Measurements from ENCODE around the gene ARGFX. TPM values are rescaled to one million over a fixed set of nuclear protein-coding genes. Genes with fewer than 3 reads are reported as not detected.
"Not testable (repeated sequence)": the region's sequence is repeated elsewhere in the genome, so short reads cannot be mapped to it uniquely, and the experiment has no call there.

Gene ARGFX
- polyA plus RNA-seq, 1 donor (not counting 4 experiments of a cell fraction or from before 2014, with no cell fraction given) = not detected

DNA sequence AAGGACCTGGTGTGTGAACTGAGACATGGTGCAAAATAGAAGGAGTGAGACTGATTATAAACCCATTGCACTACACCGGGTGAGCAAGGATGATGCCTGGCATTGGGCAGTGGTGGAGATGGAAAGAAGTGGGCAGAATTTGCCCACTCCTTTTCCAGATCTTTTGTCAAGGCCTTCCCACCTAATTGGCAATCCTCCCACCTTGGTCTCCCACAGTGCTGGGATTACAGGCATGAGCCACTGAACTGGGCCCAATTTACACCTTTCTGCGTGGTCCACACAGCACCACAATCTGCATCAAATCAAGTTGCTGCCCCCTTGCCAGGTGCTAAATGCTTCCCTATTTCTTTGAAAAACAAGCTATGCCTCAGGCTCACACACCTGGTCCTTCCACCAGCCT, 30.8 kb downstream of the ARGFX start:
- Histone ChIP-seq H3K4me3 (ENCODE audit: control insufficient read depth in 2 of 3, extremely low read depth in 1 of 3, insufficient read depth in 2 of 3, low read depth in 1 of 3, low read length in 3 of 3) (no peak overlapping the region), H3K9me1 (ENCODE audit: control insufficient read depth, extremely low read depth, insufficient read depth, low read length) (no peaks in the 10 kb centered on the region), H3K9me3 (ENCODE audit: control insufficient read depth, low read depth, low read length) (no peaks in the 10 kb centered on the region), H3K9ac (ENCODE audit: control insufficient read depth, extremely low read depth, insufficient read depth, low read length) (no peak overlapping the region), H4K20me1 (ENCODE audit: control insufficient read depth, extremely low read depth, insufficient read depth, low read length) (no peaks in the 10 kb centered on the region), H2AFZ (ENCODE audit: control insufficient read depth, low read length) (no peak overlapping the region), H3K36me3 (ENCODE audit: control insufficient read depth in 2 of 2, extremely low read depth in 1 of 2, insufficient read depth in 2 of 2, low read length in 2 of 2) (no peaks in the 10 kb centered on the region), H3K27ac (ENCODE audit: control insufficient read depth, insufficient read depth, low read length) (no peak overlapping the region), H3K27me3 (ENCODE audit: control insufficient read depth, extremely low read depth, insufficient read depth, low read length) (no peaks in the 10 kb centered on the region), H3K4me1 (ENCODE audit: control insufficient read depth, extremely low read depth, insufficient read depth, low read length) (no peaks in the 10 kb centered on the region), H3K79me2 (ENCODE audit: control insufficient read depth, insufficient read depth, low read length) (no peaks in the 10 kb centered on the region), H3K4me2 (ENCODE audit: control insufficient read depth, extremely low read depth, insufficient read depth, low read depth, low read length) (no peak overlapping the region)
- dilution Hi-C loops (cut with MboI; ENCODE audit: extremely low pct_ligation_motif_present, low sequenced_read_pairs) = no loop called here
- DNase-seq (ENCODE audit: low read depth, low spot score) (no peak), FAIRE-seq (no peak)
- TF ChIP-seq, protein P1, sequence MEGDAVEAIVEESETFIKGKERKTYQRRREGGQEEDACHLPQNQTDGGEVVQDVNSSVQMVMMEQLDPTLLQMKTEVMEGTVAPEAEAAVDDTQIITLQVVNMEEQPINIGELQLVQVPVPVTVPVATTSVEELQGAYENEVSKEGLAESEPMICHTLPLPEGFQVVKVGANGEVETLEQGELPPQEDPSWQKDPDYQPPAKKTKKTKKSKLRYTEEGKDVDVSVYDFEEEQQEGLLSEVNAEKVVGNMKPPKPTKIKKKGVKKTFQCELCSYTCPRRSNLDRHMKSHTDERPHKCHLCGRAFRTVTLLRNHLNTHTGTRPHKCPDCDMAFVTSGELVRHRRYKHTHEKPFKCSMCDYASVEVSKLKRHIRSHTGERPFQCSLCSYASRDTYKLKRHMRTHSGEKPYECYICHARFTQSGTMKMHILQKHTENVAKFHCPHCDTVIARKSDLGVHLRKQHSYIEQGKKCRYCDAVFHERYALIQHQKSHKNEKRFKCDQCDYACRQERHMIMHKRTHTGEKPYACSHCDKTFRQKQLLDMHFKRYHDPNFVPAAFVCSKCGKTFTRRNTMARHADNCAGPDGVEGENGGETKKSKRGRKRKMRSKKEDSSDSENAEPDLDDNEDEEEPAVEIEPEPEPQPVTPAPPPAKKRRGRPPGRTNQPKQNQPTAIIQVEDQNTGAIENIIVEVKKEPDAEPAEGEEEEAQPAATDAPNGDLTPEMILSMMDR (optimal IDR thresholded peaks at IDR 0.05 in 1 of 3, IDR thresholded peaks at IDR 0.05 in 1 of 3, conservative IDR thresholded peaks at IDR 0.05 in 1 of 3; ENCODE audit: extremely low read depth in 1 of 3, insufficient read depth in 2 of 3, low read length in 3 of 3) = no peak
- no peak for TF ChIP-seq EZH2 (IDR thresholded peaks at IDR 0.05; ENCODE audit: low read length)

DNA sequence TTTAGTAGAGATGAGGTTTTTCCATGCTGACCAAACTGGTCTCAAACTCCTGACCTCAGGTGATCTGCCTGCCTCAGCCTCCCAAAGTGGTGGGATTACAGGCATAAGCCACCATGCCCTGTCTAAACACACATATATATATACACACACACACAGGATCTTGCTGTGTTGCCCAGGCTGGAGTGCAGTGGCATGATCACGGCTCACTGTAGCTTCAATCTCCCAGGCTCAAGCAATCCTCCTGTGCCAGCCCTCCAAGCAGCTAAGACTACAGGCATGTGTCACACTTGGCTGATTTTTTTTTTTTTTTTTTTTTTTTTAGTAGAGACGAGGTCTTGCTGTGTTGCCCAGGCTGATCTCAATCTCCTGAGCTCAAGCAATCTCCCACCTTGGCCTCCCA, 32.2 kb downstream of the ARGFX start:
- H3K4me2 ChIP-seq (ENCODE audit: control insufficient read depth, extremely low read depth, insufficient read depth, low read depth, low read length); H3K9me3 ChIP-seq (ENCODE audit: control insufficient read depth, low read depth, low read length); dilution Hi-C loops (cut with MboI; ENCODE audit: extremely low pct_ligation_motif_present, low sequenced_read_pairs); FAIRE-seq; H3K79me2 ChIP-seq (ENCODE audit: control insufficient read depth, insufficient read depth, low read length); H2AFZ ChIP-seq (ENCODE audit: control insufficient read depth, low read length); H3K9ac ChIP-seq (ENCODE audit: control insufficient read depth, extremely low read depth, insufficient read depth, low read length); H3K27me3 ChIP-seq (ENCODE audit: control insufficient read depth, extremely low read depth, insufficient read depth, low read length); H3K36me3 ChIP-seq (ENCODE audit: control insufficient read depth in 2 of 2, extremely low read depth in 1 of 2, insufficient read depth in 2 of 2, low read length in 2 of 2); H3K27ac ChIP-seq (ENCODE audit: control insufficient read depth, insufficient read depth, low read length); H3K4me1 ChIP-seq (ENCODE audit: control insufficient read depth, extremely low read depth, insufficient read depth, low read length); DNase-seq (ENCODE audit: low read depth, low spot score); H4K20me1 ChIP-seq (ENCODE audit: control insufficient read depth, extremely low read depth, insufficient read depth, low read length); H3K4me3 ChIP-seq (ENCODE audit: control insufficient read depth in 2 of 3, extremely low read depth in 1 of 3, insufficient read depth in 2 of 3, low read depth in 1 of 3, low read length in 3 of 3); H3K9me1 ChIP-seq (ENCODE audit: control insufficient read depth, extremely low read depth, insufficient read depth, low read length): not testable (repeated sequence)

DNA sequence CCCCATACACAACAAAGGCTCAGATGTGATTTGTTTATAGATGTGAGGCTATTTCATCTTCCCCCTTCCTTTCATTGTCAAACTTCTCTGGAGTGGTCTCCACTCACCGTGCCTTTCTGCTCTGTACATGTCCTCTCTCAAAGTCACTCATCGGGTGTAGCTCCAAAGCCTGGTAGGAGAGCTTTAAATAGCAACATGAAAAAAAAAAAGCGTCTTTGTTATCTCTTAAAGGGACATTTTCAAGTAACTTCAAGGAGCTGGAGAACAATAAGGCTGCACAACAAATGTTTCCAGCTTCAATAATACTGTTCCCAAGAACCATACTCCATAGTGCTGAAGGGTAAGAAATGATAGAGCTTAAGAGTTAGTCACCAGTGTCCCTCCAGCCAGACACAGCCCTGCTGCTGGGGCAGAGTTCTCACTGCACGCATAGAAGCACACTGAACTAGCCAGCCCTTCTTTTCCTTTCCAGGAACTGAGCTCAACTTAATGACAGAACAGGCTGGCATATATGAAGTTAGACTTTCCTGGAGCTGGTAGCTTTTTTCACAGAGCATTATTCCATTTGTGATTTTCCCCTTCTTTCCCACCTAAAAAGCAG, 33.6 kb downstream of the ARGFX start:
- no peak for TF ChIP-seq EZH2 (IDR thresholded peaks at IDR 0.05; ENCODE audit: low read length)
- TF ChIP-seq, protein P1 (optimal IDR thresholded peaks at IDR 0.05 in 1 of 3, IDR thresholded peaks at IDR 0.05 in 1 of 3, conservative IDR thresholded peaks at IDR 0.05 in 1 of 3; ENCODE audit: extremely low read depth in 1 of 3, insufficient read depth in 2 of 3, low read length in 3 of 3) = no peak

More for the DNA sequence above, 33.6 kb downstream of the ARGFX start:
- Histone ChIP-seq H3K4me1 (ENCODE audit: control insufficient read depth, extremely low read depth, insufficient read depth, low read length) (no peaks in the 10 kb centered on the region), H2AFZ (ENCODE audit: control insufficient read depth, low read length) (no peak overlapping the region), H3K9me3 (ENCODE audit: control insufficient read depth, low read depth, low read length) (no peaks in the 10 kb centered on the region), H3K27me3 (ENCODE audit: control insufficient read depth, extremely low read depth, insufficient read depth, low read length) (no peaks in the 10 kb centered on the region), H3K79me2 (ENCODE audit: control insufficient read depth, insufficient read depth, low read length) (no peaks in the 10 kb centered on the region), H3K36me3 (ENCODE audit: control insufficient read depth in 2 of 2, extremely low read depth in 1 of 2, insufficient read depth in 2 of 2, low read length in 2 of 2) (no peaks in the 10 kb centered on the region), H3K9ac (ENCODE audit: control insufficient read depth, extremely low read depth, insufficient read depth, low read length) (no peak overlapping the region), H3K9me1 (ENCODE audit: control insufficient read depth, extremely low read depth, insufficient read depth, low read length) (no peaks in the 10 kb centered on the region), H4K20me1 (ENCODE audit: control insufficient read depth, extremely low read depth, insufficient read depth, low read length) (no peaks in the 10 kb centered on the region), H3K27ac (ENCODE audit: control insufficient read depth, insufficient read depth, low read length) (no peak overlapping the region), H3K4me3 (ENCODE audit: control insufficient read depth in 2 of 3, extremely low read depth in 1 of 3, insufficient read depth in 2 of 3, low read depth in 1 of 3, low read length in 3 of 3) (no peak overlapping the region), H3K4me2 (ENCODE audit: control insufficient read depth, extremely low read depth, insufficient read depth, low read depth, low read length) (no peak overlapping the region)
- DNase-seq (ENCODE audit: low read depth, low spot score) = no peak
- dilution Hi-C loops (cut with MboI; ENCODE audit: extremely low pct_ligation_motif_present, low sequenced_read_pairs) = no loop called here
- FAIRE-seq = no peak

All from keratinocyte (primary cell).